ENCODE results near the gene TFF3. TPM values are rescaled to one million over a fixed set of nuclear protein-coding genes. Genes with fewer than 3 reads are reported as not detected.

The TFF3 gene
- total RNA-seq, 1 experiment from 2014 or later = 2.1 TPM

GRCh38 chr21:42272109-42272962 is 42.9 kb downstream of the TFF3 start:
- Histone ChIP-seq H3K36me3 (replicated peaks; ENCODE audit: control insufficient read depth, insufficient read depth, low read length) (no peaks in the 10 kb centered on the region), H3K27me3 (ENCODE audit: control insufficient read depth, insufficient read depth, low read length) (no peaks in the 10 kb centered on the region), H3K4me3 (ENCODE audit: insufficient read depth, low read depth, low read length) (no peak overlapping the region)
- no peak for DNase-seq

- no peak for DNase-seq
- Histone ChIP-seq H3K27me3 (ENCODE audit: control insufficient read depth, insufficient read depth, low read length) (no peaks in the 10 kb centered on the region), H3K4me3 (ENCODE audit: insufficient read depth, low read depth, low read length) (no peak overlapping the region), H3K36me3 (replicated peaks; ENCODE audit: control insufficient read depth, insufficient read depth, low read length) (no peaks in the 10 kb centered on the region)
Observed at GRCh38 chr21:42271065-42271464, 44.1 kb downstream of the TFF3 start.

- no peaks in the 10 kb centered on the region for H3K36me3 ChIP-seq (replicated peaks; ENCODE audit: control insufficient read depth, insufficient read depth, low read length)
- no peaks in the 10 kb centered on the region for H3K27me3 ChIP-seq (ENCODE audit: control insufficient read depth, insufficient read depth, low read length)
- DNase-seq = peak; percentile 45
Observed at GRCh38 chr21:42269386-42269785, 45.8 kb downstream of the TFF3 start.

GRCh38 chr21:42266971-42267556 is 48.1 kb downstream of the TFF3 start:
- Histone ChIP-seq H3K4me3 (ENCODE audit: insufficient read depth, low read depth, low read length) (no peak overlapping the region), H3K27me3 (ENCODE audit: control insufficient read depth, insufficient read depth, low read length) (no peaks in the 10 kb centered on the region), H3K36me3 (replicated peaks; ENCODE audit: control insufficient read depth, insufficient read depth, low read length) (no peaks in the 10 kb centered on the region)
- no peak for DNase-seq

More at GRCh38 chr21:42269386-42269785, 45.8 kb downstream of the TFF3 start:
- no peak overlapping the region for H3K4me3 ChIP-seq (ENCODE audit: insufficient read depth, low read depth, low read length)

GRCh38 chr21:42265231-42265812 is 49.9 kb downstream of the TFF3 start:
- H3K4me3 ChIP-seq (ENCODE audit: insufficient read depth, low read depth, low read length) = no peak overlapping the region
- no peaks in the 10 kb centered on the region for H3K36me3 ChIP-seq (replicated peaks; ENCODE audit: control insufficient read depth, insufficient read depth, low read length)
- DNase-seq = no peak
- H3K27me3 ChIP-seq (ENCODE audit: control insufficient read depth, insufficient read depth, low read length) = no peaks in the 10 kb centered on the region

GRCh38 chr21:42264245-42265195 is 50.7 kb downstream of the TFF3 start:
- no peak for DNase-seq
- Histone ChIP-seq H3K4me3 (ENCODE audit: insufficient read depth, low read depth, low read length) (no peak overlapping the region), H3K27me3 (ENCODE audit: control insufficient read depth, insufficient read depth, low read length) (no peaks in the 10 kb centered on the region), H3K36me3 (replicated peaks; ENCODE audit: control insufficient read depth, insufficient read depth, low read length) (no peaks in the 10 kb centered on the region)

GRCh38 chr21:42263591-42264131 is 51.5 kb downstream of the TFF3 start:
- Histone ChIP-seq H3K4me3 (ENCODE audit: insufficient read depth, low read depth, low read length) (no peak overlapping the region), H3K27me3 (ENCODE audit: control insufficient read depth, insufficient read depth, low read length) (no peaks in the 10 kb centered on the region), H3K36me3 (replicated peaks; ENCODE audit: control insufficient read depth, insufficient read depth, low read length) (no peaks in the 10 kb centered on the region)
- peak; percentile 64 for DNase-seq

- Histone ChIP-seq H3K4me3 (ENCODE audit: insufficient read depth, low read depth, low read length) (no peak overlapping the region), H3K36me3 (replicated peaks; ENCODE audit: control insufficient read depth, insufficient read depth, low read length) (no peaks in the 10 kb centered on the region), H3K27me3 (ENCODE audit: control insufficient read depth, insufficient read depth, low read length) (no peaks in the 10 kb centered on the region)
- DNase-seq = peak; percentile 47
Observed at GRCh38 chr21:42262831-42263231, 52.4 kb downstream of the TFF3 start.

GRCh38 chr21:42261829-42262200 is 53.4 kb downstream of the TFF3 start:
- peak; percentile 56 for DNase-seq
- no peak overlapping the region for H3K4me3 ChIP-seq (ENCODE audit: insufficient read depth, low read depth, low read length)
- H3K27me3 ChIP-seq (ENCODE audit: control insufficient read depth, insufficient read depth, low read length) = no peaks in the 10 kb centered on the region
- no peaks in the 10 kb centered on the region for H3K36me3 ChIP-seq (replicated peaks; ENCODE audit: control insufficient read depth, insufficient read depth, low read length)

Other genes starting within 250 kb of the TFF3 start
- gene UMODL1, start 244.1 kb downstream of the TFF3 start, total RNA-seq (2014; rRNA removed; shearing (Covaris generic)) = 0.73 TPM in 1 of 2 replicates, not detected in the other
- gene ABCG1, start 96.3 kb downstream of the TFF3 start, total RNA-seq (2014; rRNA removed; shearing (Covaris generic)) = 0.07 and 0.92 TPM in 2 replicates
- not detected in 2 replicates for gene TFF2, start 35.6 kb upstream of the TFF3 start, total RNA-seq (2014; rRNA removed; shearing (Covaris generic))
- gene TFF1, start 51.1 kb upstream of the TFF3 start, total RNA-seq (2014; rRNA removed; shearing (Covaris generic)) = 1.3 TPM in 1 of 2 replicates, not detected in the other
- gene TMPRSS3, start 80.6 kb upstream of the TFF3 start, total RNA-seq (2014; rRNA removed; shearing (Covaris generic)) = not detected in 2 replicates
- gene UBASH3A, start 88.5 kb upstream of the TFF3 start, total RNA-seq (2014; rRNA removed; shearing (Covaris generic)) = not detected in 2 replicates
- gene RSPH1, start 180.8 kb upstream of the TFF3 start, total RNA-seq (2014; rRNA removed; shearing (Covaris generic)) = 0.15 TPM in 1 of 2 replicates, not detected in the other
- 5.7 and 8.2 TPM in 2 replicates for gene SLC37A1, start 198.4 kb upstream of the TFF3 start, total RNA-seq (2014; rRNA removed; shearing (Covaris generic))